Thyroid gland (tissue), 4 donors: ENCODE results near the gene AGPAT1.

Experiments
- POLR2A ChIP-seq, 2 donors: fragments of 450-650 bp; IDR thresholded peaks; one replicate each; pipeline ENCODE4 v1.6.1; 2017; ENCODE audit warnings: antibody characterized with exemption in 2 of 2, mild to moderate bottlenecking in 2 of 2, moderate library complexity in 1 of 2
- TF ChIP-seq, protein P1 (sequence below), 6 experiments: fragments of 200-600 bp in 3 of 6; fragments of 450-650 bp in 3 of 6; sonication (generic) in 3 of 6; IDR thresholded peaks; one replicate each; pipeline ENCODE4 v1.5.1; 2016 to 2019; ENCODE audit warnings: antibody characterized with exemption in 6 of 6, mild to moderate bottlenecking in 2 of 6, inconsistent platforms in 1 of 6, moderate library complexity in 1 of 6

DNA sequence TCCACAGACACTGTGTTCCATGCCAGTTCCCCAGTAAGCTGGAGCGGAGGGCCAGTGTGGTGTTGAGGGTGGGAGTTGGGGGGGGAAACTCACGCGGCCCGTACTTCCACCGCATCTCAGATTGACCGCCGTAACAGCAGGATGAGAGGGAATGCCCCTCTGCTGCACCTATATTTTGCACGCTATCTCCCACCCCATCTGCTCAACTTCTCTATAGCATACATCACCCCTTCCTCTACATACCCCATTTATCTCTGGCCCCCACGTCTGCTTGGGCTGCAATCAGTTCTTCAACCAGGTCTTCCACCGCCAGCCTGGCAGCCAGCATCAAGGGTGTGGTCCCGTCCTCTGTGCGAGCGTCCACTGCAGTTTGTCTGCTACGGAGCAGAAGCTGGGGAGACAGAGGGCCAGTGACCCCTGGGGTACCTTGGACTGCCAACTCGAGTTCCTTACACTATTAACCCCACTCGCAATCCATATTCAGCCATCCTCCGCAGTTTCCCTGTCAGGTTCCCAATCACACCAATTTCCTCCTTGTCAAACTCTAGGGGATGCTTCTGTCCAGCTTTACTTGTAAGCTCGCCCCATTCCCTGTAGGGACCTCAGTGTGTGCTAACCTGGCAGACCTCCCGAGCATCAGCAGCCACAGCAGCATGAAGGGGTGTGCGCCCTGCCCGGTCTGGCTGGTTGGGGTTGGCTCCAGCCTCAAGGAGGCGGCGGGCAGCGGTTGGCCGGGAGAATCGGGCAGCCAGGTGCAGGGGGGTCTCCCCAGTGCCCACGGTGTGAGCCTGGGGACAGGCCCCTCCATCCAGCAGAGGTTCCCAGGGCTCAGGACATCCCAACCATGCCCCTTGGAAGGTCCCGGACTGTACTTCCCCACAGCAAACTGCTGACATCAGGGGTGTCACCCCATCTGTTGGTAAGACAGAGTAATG, 21.1 kb upstream of the AGPAT1 start:
- TF ChIP-seq, protein P1, sequence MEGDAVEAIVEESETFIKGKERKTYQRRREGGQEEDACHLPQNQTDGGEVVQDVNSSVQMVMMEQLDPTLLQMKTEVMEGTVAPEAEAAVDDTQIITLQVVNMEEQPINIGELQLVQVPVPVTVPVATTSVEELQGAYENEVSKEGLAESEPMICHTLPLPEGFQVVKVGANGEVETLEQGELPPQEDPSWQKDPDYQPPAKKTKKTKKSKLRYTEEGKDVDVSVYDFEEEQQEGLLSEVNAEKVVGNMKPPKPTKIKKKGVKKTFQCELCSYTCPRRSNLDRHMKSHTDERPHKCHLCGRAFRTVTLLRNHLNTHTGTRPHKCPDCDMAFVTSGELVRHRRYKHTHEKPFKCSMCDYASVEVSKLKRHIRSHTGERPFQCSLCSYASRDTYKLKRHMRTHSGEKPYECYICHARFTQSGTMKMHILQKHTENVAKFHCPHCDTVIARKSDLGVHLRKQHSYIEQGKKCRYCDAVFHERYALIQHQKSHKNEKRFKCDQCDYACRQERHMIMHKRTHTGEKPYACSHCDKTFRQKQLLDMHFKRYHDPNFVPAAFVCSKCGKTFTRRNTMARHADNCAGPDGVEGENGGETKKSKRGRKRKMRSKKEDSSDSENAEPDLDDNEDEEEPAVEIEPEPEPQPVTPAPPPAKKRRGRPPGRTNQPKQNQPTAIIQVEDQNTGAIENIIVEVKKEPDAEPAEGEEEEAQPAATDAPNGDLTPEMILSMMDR (IDR thresholded peaks at IDR 0.05) = no peak
- no peak for TF ChIP-seq POLR2A (IDR thresholded peaks at IDR 0.05)
